Measurements from ENCODE around the gene SLC28A3.
"Not testable (repeated sequence)": the region's sequence is repeated elsewhere in the genome, so short reads cannot be mapped to it uniquely, and the experiment has no call there.

SLC28A3 gene

GRCh38 chr9:84371737-84372136, 31.2 kb upstream of the SLC28A3 start:
- no peak overlapping the region for H3K27ac ChIP-seq (ENCODE audit: low read depth, low read length)

GRCh38 chr9:84368601-84369000, 28.0 kb upstream of the SLC28A3 start:
- no peaks in the 10 kb centered on the region for H3K27me3 ChIP-seq (ENCODE audit: control insufficient read depth, insufficient read depth, low read length)
- H3K4me3 ChIP-seq (ENCODE audit: low read length): no peak overlapping the region
- H3K27ac ChIP-seq (ENCODE audit: low read depth, low read length): no peak overlapping the region
- no peak overlapping the region for H3K9ac ChIP-seq (ENCODE audit: low read length)
- H3K36me3 ChIP-seq (ENCODE audit: control insufficient read depth, insufficient read depth, low read length): no peaks in the 10 kb centered on the region
- no peaks in the 10 kb centered on the region for H3K4me1 ChIP-seq (ENCODE audit: control insufficient read depth, insufficient read depth, low read length)

More at GRCh38 chr9:84371737-84372136, 31.2 kb upstream of the SLC28A3 start:
- H3K4me3 ChIP-seq (ENCODE audit: low read length): no peak overlapping the region
- H3K36me3 ChIP-seq (ENCODE audit: control insufficient read depth, insufficient read depth, low read length): no peaks in the 10 kb centered on the region
- H3K4me1 ChIP-seq (ENCODE audit: control insufficient read depth, insufficient read depth, low read length): no peaks in the 10 kb centered on the region
- no peak overlapping the region for H3K9ac ChIP-seq (ENCODE audit: low read length)
- H3K27me3 ChIP-seq (ENCODE audit: control insufficient read depth, insufficient read depth, low read length): no peaks in the 10 kb centered on the region

GRCh38 chr9:84367726-84368125, 27.2 kb upstream of the SLC28A3 start:
- not testable (repeated sequence) for H3K36me3 ChIP-seq (ENCODE audit: control insufficient read depth, insufficient read depth, low read length); H3K27me3 ChIP-seq (ENCODE audit: control insufficient read depth, insufficient read depth, low read length); H3K9ac ChIP-seq (ENCODE audit: low read length); H3K27ac ChIP-seq (ENCODE audit: low read depth, low read length); H3K4me1 ChIP-seq (ENCODE audit: control insufficient read depth, insufficient read depth, low read length); H3K4me3 ChIP-seq (ENCODE audit: low read length)

GRCh38 chr9:84366683-84367082, 26.1 kb upstream of the SLC28A3 start:
- Histone ChIP-seq H3K4me3 (ENCODE audit: low read length) (no peak overlapping the region), H3K27ac (ENCODE audit: low read depth, low read length) (no peak overlapping the region), H3K36me3 (ENCODE audit: control insufficient read depth, insufficient read depth, low read length) (no peaks in the 10 kb centered on the region), H3K9ac (ENCODE audit: low read length) (no peak overlapping the region), H3K27me3 (ENCODE audit: control insufficient read depth, insufficient read depth, low read length) (no peaks in the 10 kb centered on the region), H3K4me1 (ENCODE audit: control insufficient read depth, insufficient read depth, low read length) (no peaks in the 10 kb centered on the region)

GRCh38 chr9:84364894-84365490, 24.4 kb upstream of the SLC28A3 start:
- not testable (repeated sequence) for H3K27me3 ChIP-seq (ENCODE audit: control insufficient read depth, insufficient read depth, low read length); H3K4me1 ChIP-seq (ENCODE audit: control insufficient read depth, insufficient read depth, low read length); H3K36me3 ChIP-seq (ENCODE audit: control insufficient read depth, insufficient read depth, low read length); H3K27ac ChIP-seq (ENCODE audit: low read depth, low read length); H3K9ac ChIP-seq (ENCODE audit: low read length); H3K4me3 ChIP-seq (ENCODE audit: low read length)

- Histone ChIP-seq H3K4me1 (ENCODE audit: control insufficient read depth, insufficient read depth, low read length) (no peaks in the 10 kb centered on the region), H3K27ac (ENCODE audit: low read depth, low read length) (no peak overlapping the region), H3K4me3 (ENCODE audit: low read length) (no peak overlapping the region)
Observed at GRCh38 chr9:84361645-84362044, 21.1 kb upstream of the SLC28A3 start.

GRCh38 chr9:84357275-84357674, 16.7 kb upstream of the SLC28A3 start:
- no peak overlapping the region for H3K4me3 ChIP-seq (ENCODE audit: low read length)
- no peaks in the 10 kb centered on the region for H3K27me3 ChIP-seq (ENCODE audit: control insufficient read depth, insufficient read depth, low read length)
- no peak overlapping the region for H3K9ac ChIP-seq (ENCODE audit: low read length)
- no peak overlapping the region for H3K27ac ChIP-seq (ENCODE audit: low read depth, low read length)
- no peaks in the 10 kb centered on the region for H3K4me1 ChIP-seq (ENCODE audit: control insufficient read depth, insufficient read depth, low read length)
- no peaks in the 10 kb centered on the region for H3K36me3 ChIP-seq (ENCODE audit: control insufficient read depth, insufficient read depth, low read length)

More at GRCh38 chr9:84361645-84362044, 21.1 kb upstream of the SLC28A3 start:
- Histone ChIP-seq H3K36me3 (ENCODE audit: control insufficient read depth, insufficient read depth, low read length) (no peaks in the 10 kb centered on the region), H3K27me3 (ENCODE audit: control insufficient read depth, insufficient read depth, low read length) (no peaks in the 10 kb centered on the region), H3K9ac (ENCODE audit: low read length) (no peak overlapping the region)

GRCh38 chr9:84354035-84354434, 13.5 kb upstream of the SLC28A3 start:
- no peak overlapping the region for H3K4me3 ChIP-seq (ENCODE audit: low read length)
- H3K4me1 ChIP-seq (ENCODE audit: control insufficient read depth, insufficient read depth, low read length): no peaks in the 10 kb centered on the region
- no peaks in the 10 kb centered on the region for H3K36me3 ChIP-seq (ENCODE audit: control insufficient read depth, insufficient read depth, low read length)
- no peaks in the 10 kb centered on the region for H3K27me3 ChIP-seq (ENCODE audit: control insufficient read depth, insufficient read depth, low read length)
- no peak overlapping the region for H3K27ac ChIP-seq (ENCODE audit: low read depth, low read length)
- H3K9ac ChIP-seq (ENCODE audit: low read length): no peak overlapping the region

GRCh38 chr9:84349671-84350070, 9.1 kb upstream of the SLC28A3 start:
- Histone ChIP-seq H3K4me3 (ENCODE audit: low read length) (no peak overlapping the region), H3K4me1 (ENCODE audit: control insufficient read depth, insufficient read depth, low read length) (no peaks in the 10 kb centered on the region), H3K36me3 (ENCODE audit: control insufficient read depth, insufficient read depth, low read length) (no peaks in the 10 kb centered on the region), H3K27me3 (ENCODE audit: control insufficient read depth, insufficient read depth, low read length) (no peaks in the 10 kb centered on the region), H3K9ac (ENCODE audit: low read length) (no peak overlapping the region), H3K27ac (ENCODE audit: low read depth, low read length) (no peak overlapping the region)

- no peak overlapping the region for H3K9ac ChIP-seq (ENCODE audit: low read length)
- no peaks in the 10 kb centered on the region for H3K36me3 ChIP-seq (ENCODE audit: control insufficient read depth, insufficient read depth, low read length)
- no peak overlapping the region for H3K4me3 ChIP-seq (ENCODE audit: low read length)
- no peaks in the 10 kb centered on the region for H3K27me3 ChIP-seq (ENCODE audit: control insufficient read depth, insufficient read depth, low read length)
- no peak overlapping the region for H3K27ac ChIP-seq (ENCODE audit: low read depth, low read length)
- no peaks in the 10 kb centered on the region for H3K4me1 ChIP-seq (ENCODE audit: control insufficient read depth, insufficient read depth, low read length)
Observed at GRCh38 chr9:84343111-84343521, 2.6 kb upstream of the SLC28A3 start.

GRCh38 chr9:84339962-84340361, 596 bp downstream of the SLC28A3 start:
- Histone ChIP-seq H3K27me3 (ENCODE audit: control insufficient read depth, insufficient read depth, low read length) (no peaks in the 10 kb centered on the region), H3K4me3 (ENCODE audit: low read length) (no peak overlapping the region), H3K27ac (ENCODE audit: low read depth, low read length) (no peak overlapping the region), H3K36me3 (ENCODE audit: control insufficient read depth, insufficient read depth, low read length) (no peaks in the 10 kb centered on the region), H3K4me1 (ENCODE audit: control insufficient read depth, insufficient read depth, low read length) (no peaks in the 10 kb centered on the region), H3K9ac (ENCODE audit: low read length) (no peak overlapping the region)

GRCh38 chr9:84339503-84339902, 1.1 kb downstream of the SLC28A3 start:
- Histone ChIP-seq H3K4me3 (ENCODE audit: low read length) (no peak overlapping the region), H3K36me3 (ENCODE audit: control insufficient read depth, insufficient read depth, low read length) (no peaks in the 10 kb centered on the region), H3K9ac (ENCODE audit: low read length) (no peak overlapping the region), H3K4me1 (ENCODE audit: control insufficient read depth, insufficient read depth, low read length) (no peaks in the 10 kb centered on the region), H3K27ac (ENCODE audit: low read depth, low read length) (no peak overlapping the region), H3K27me3 (ENCODE audit: control insufficient read depth, insufficient read depth, low read length) (no peaks in the 10 kb centered on the region)

- Histone ChIP-seq H3K9ac (ENCODE audit: low read length) (no peak overlapping the region), H3K27me3 (ENCODE audit: control insufficient read depth, insufficient read depth, low read length) (no peaks in the 10 kb centered on the region), H3K4me1 (ENCODE audit: control insufficient read depth, insufficient read depth, low read length) (no peaks in the 10 kb centered on the region), H3K36me3 (ENCODE audit: control insufficient read depth, insufficient read depth, low read length) (no peaks in the 10 kb centered on the region), H3K4me3 (ENCODE audit: low read length) (no peak overlapping the region), H3K27ac (ENCODE audit: low read depth, low read length) (no peak overlapping the region)
Observed at GRCh38 chr9:84338792-84339191, 1.8 kb downstream of the SLC28A3 start.
